GM12878 (cell line): ENCODE data around the gene RIMBP2. TPM values are rescaled to one million over a fixed set of nuclear protein-coding genes. Genes with fewer than 3 reads are reported as not detected.

Source experiments
- ATAC-seq: fragments of 200-7000 bp; cut with Tn5 transposase; 3 replicates; pipeline ENCODE4 v1.9.1; 2020; ENCODE audit warnings: mild to moderate bottlenecking, moderate library complexity
- BruUV-seq: library from RNA; stranded (reverse); fragments of 400-500 nt; replicated peaks from 2 replicates; lab custom pipeline; 2021; lab: Mats Ljungman, UMichigan
- CTCF ChIA-PET: fragments of 300-600 bp; sonication (Branson Sonifier 250); formaldehyde crosslinking; extraction: SDS; loops from one replicate; lab custom pipeline; 2021; ENCODE audit warnings: inconsistent platforms; lab: Yijun Ruan, JAX
- POLR2A ChIA-PET: fragments of 350-600 bp; formaldehyde crosslinking; extraction: SDS; loops from one replicate; lab custom pipeline; 2021; ENCODE audit warnings: inconsistent platforms; lab: Charles Lee
- RAD21 ChIA-PET: fragments of 300-600 bp; sonication (Branson Sonifier 250); formaldehyde crosslinking; loops from one replicate; lab custom pipeline; 2023; ENCODE audit warnings: antibody characterized with exemption; ENCODE audit not compliant: unreplicated experiment; lab: Charles Lee
- SMC1A ChIA-PET: fragments of 300-600 bp; sonication (Branson Sonifier 250); formaldehyde crosslinking; loops from one replicate; lab custom pipeline; 2023; ENCODE audit not compliant: unreplicated experiment, uncharacterized antibody; lab: Charles Lee
- DNase-seq: peaks from one replicate; pipeline ENCODE4 v3.0.0-alpha.2; 2011; ENCODE audit warnings: low read depth, low spot score
- FAIRE-seq: peaks from 3 replicates; lab custom pipeline; 2011; peaks lifted over from hg19 to GRCh38; lab: Jason Lieb, UNC
- H2AFZ ChIP-seq: 2 replicates; pipeline ENCODE4 v1.6.0; 2011; ENCODE audit warnings: low read depth, low read length, control low read depth; ENCODE audit not compliant: control insufficient read depth
- H3K27ac ChIP-seq: 2 replicates; pipeline ENCODE4 v1.5.1; 2011; ENCODE audit warnings: control low read depth; ENCODE audit not compliant: control insufficient read depth, insufficient read depth
- H3K27me3 ChIP-seq, 2 experiments: replicated peaks in 1 of 2; 2 replicates each; pipeline versions ENCODE4 v1.6.0 to v1.6.1; 2011; ENCODE audit warnings: low read length in 1 of 2; ENCODE audit not compliant: control insufficient read depth in 2 of 2, insufficient read depth in 2 of 2
- H3K36me3 ChIP-seq, 2 experiments: 2 replicates each; pipeline ENCODE4 v1.5.1; 2011; ENCODE audit warnings: low read length in 1 of 2; ENCODE audit not compliant: control insufficient read depth in 2 of 2, insufficient read depth in 2 of 2
- H3K4me1 ChIP-seq: 2 replicates; pipeline ENCODE4 v1.6.1; 2011; ENCODE audit warnings: mild to moderate bottlenecking, low read length, moderate library complexity, mixed read lengths; ENCODE audit not compliant: control insufficient read depth, insufficient read depth
- H3K4me2 ChIP-seq: 2 replicates; pipeline ENCODE4 v1.6.0; 2011; ENCODE audit warnings: control low read depth; ENCODE audit not compliant: control insufficient read depth, insufficient read depth
- H3K4me3 ChIP-seq: fragments of 200-600 bp; sonication (generic); 2 replicates; pipeline ENCODE4 v1.5.1; 2016
- H3K79me2 ChIP-seq: 2 replicates; pipeline ENCODE4 v1.6.0; 2011; ENCODE audit warnings: low read length; ENCODE audit not compliant: control insufficient read depth, insufficient read depth
- H3K9ac ChIP-seq: 2 replicates; pipeline ENCODE4 v1.8.0; 2011; ENCODE audit warnings: low read length, control low read depth, mixed read lengths; ENCODE audit not compliant: control insufficient read depth, insufficient read depth
- H3K9me3 ChIP-seq: replicated peaks from 3 replicates; pipeline ENCODE4 v1.5.1; 2011; ENCODE audit warnings: mild to moderate bottlenecking, low read length; ENCODE audit not compliant: control insufficient read depth, insufficient read depth
- H4K20me1 ChIP-seq: 2 replicates; pipeline ENCODE4 v1.6.0; 2011; ENCODE audit not compliant: control insufficient read depth, insufficient read depth
- CEBPB ChIP-seq, 2 experiments: fragments of 150-350 bp in 1 of 2; IDR thresholded peaks; 2 replicates each; pipeline ENCODE4 v1.6.1; 2012 to 2014; ENCODE audit warnings: low read depth in 2 of 2, low read length in 2 of 2, borderline replicate concordance in 1 of 2, inconsistent platforms in 1 of 2
- CHD2 ChIP-seq: IDR thresholded peaks from 2 replicates; pipeline ENCODE4 v1.6.1; 2011; ENCODE audit warnings: low read depth, low read length, improper control_type of control experiment, borderline replicate concordance
- HDGF ChIP-seq: fragments of 450-650 bp; IDR thresholded peaks from 2 replicates; pipeline ENCODE4 v1.6.1; 2016; ENCODE audit warnings: antibody characterized with exemption
- TCF12 ChIP-seq: IDR thresholded peaks from 2 replicates; pipeline ENCODE4 v1.6.1; 2011; ENCODE audit warnings: low read depth, mild to moderate bottlenecking, low read length
- TCF3 ChIP-seq: IDR thresholded peaks from 2 replicates; pipeline ENCODE4 v1.6.1; 2012; ENCODE audit warnings: low read depth, mild to moderate bottlenecking, low read length, borderline replicate concordance; ENCODE audit not compliant: insufficient read depth
- WGBS: methylation state at CpG from one replicate; pipeline ENCODE4 v1.1.6; 2016; ENCODE audit warnings: low lambda C conversion rate; ENCODE audit not compliant: insufficient replicate concordance, insufficient coverage; ENCODE audit errors: missing lambda C conversion rate; 5-methylcytosine and 5-hydroxymethylcytosine counted together
- in situ Hi-C: fragments of 300-500 bp; cut with MboI; formaldehyde crosslinking; loops from 9 replicates; pipeline ENCODE4 v1.14.3; 2018; ENCODE audit warnings: mixed read lengths
- intact Hi-C: fragments of 100-400 bp; cut with micrococcal nuclease; formaldehyde crosslinking; loops from one replicate; pipeline ENCODE4 v1.14.2; 2022; ENCODE audit not compliant: unreplicated experiment
- polyA plus RNA-seq, 11 experiments: library from polyadenylated mRNA; depleted of rRNA in 4 of 11; unstranded in 6 of 11; stranded (reverse) in 5 of 11; fragments of >200 nt; fragmentation: Nextera tagmentation in 4 of 11; fragmentation: Illumina TruSeq in 1 of 11; extraction: Ambion mirVana in 4 of 11; extraction: Trizol in 1 of 11; gene quantifications; 1 replicate in 1 of 11; 2 replicates in 10 of 11; pipeline versions ENCODE4 v1.2.1 to v1.2.3, GENCODE V29; 2011 to 2016; ENCODE audit warnings: inconsistent platforms in 2 of 11, missing spikeins in 2 of 11, low read depth in 1 of 11
- total RNA-seq, 4 experiments: library from RNA; depleted of rRNA in 3 of 4; stranded (reverse); fragments of >200 nt in 3 of 4; fragmentation: Illumina TruSeq in 1 of 4; extraction: Trizol in 1 of 4; gene quantifications; 2 replicates each; pipeline versions ENCODE4 v1.2.1 to v1.2.3, GENCODE V29; 2013 to 2021
- TF ChIP-seq, protein P1 (sequence below): fragments of 450-650 bp; IDR thresholded peaks from 2 replicates; pipeline ENCODE4 v1.6.1; 2017; ENCODE audit warnings: mild to moderate bottlenecking
- TF ChIP-seq, protein P2 (sequence below): IDR thresholded peaks from 2 replicates; pipeline ENCODE4 v1.6.1; 2012; ENCODE audit warnings: low read depth, low read length, improper control_type of control experiment
- TF ChIP-seq, protein P3 (sequence below): fragments of 450-650 bp; IDR thresholded peaks from 2 replicates; pipeline ENCODE4 v1.6.1; 2017; ENCODE audit warnings: borderline replicate concordance
- TF ChIP-seq, protein P4 (sequence below): fragments of 450-650 bp; IDR thresholded peaks from 2 replicates; pipeline ENCODE4 v1.6.1; 2017; ENCODE audit warnings: low read depth, mild to moderate bottlenecking, moderate library complexity
- TF ChIP-seq, protein P5 (sequence below): fragments of 450-650 bp; IDR thresholded peaks from 2 replicates; pipeline ENCODE4 v1.6.1; 2016; ENCODE audit warnings: mild to moderate bottlenecking

Gene RIMBP2
- total and polyA plus RNA-seq, 10 of the 15 experiments (the other 5 are each of a cell fraction or from before 2014, with no cell fraction given) = 0.04 to 2.9 (median 0.07) TPM; not detected in 1

DNA sequence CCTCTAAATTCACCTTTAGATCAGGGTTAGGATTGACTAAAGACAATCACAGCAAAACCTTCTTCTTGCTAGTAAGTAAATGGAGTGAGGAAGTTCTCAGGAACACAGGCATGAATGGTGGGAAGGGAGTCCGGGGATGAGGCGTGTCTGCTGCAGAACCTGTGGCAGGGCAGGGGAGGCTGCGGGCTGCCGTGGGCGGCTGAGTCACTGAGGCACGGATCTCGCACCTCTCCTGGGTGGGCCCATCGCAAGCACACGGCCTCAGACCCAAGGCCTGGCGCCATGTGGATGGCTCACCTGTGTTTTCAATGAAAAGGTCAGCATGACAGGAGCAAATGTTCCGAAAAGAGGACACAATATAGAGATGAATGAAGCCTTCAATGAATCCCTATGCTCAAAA, 293.0 kb downstream of the RIMBP2 start (continued):
- TF ChIP-seq, protein P1, sequence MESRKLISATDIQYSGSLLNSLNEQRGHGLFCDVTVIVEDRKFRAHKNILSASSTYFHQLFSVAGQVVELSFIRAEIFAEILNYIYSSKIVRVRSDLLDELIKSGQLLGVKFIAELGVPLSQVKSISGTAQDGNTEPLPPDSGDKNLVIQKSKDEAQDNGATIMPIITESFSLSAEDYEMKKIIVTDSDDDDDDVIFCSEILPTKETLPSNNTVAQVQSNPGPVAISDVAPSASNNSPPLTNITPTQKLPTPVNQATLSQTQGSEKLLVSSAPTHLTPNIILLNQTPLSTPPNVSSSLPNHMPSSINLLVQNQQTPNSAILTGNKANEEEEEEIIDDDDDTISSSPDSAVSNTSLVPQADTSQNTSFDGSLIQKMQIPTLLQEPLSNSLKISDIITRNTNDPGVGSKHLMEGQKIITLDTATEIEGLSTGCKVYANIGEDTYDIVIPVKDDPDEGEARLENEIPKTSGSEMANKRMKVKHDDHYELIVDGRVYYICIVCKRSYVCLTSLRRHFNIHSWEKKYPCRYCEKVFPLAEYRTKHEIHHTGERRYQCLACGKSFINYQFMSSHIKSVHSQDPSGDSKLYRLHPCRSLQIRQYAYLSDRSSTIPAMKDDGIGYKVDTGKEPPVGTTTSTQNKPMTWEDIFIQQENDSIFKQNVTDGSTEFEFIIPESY = no peak
- TF ChIP-seq CHD2 = no peak
- TF ChIP-seq, protein P2, sequence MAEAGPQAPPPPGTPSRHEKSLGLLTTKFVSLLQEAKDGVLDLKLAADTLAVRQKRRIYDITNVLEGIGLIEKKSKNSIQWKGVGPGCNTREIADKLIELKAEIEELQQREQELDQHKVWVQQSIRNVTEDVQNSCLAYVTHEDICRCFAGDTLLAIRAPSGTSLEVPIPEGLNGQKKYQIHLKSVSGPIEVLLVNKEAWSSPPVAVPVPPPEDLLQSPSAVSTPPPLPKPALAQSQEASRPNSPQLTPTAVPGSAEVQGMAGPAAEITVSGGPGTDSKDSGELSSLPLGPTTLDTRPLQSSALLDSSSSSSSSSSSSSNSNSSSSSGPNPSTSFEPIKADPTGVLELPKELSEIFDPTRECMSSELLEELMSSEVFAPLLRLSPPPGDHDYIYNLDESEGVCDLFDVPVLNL = no peak
- TF ChIP-seq TCF12 = no peak
- TF ChIP-seq, protein P3, sequence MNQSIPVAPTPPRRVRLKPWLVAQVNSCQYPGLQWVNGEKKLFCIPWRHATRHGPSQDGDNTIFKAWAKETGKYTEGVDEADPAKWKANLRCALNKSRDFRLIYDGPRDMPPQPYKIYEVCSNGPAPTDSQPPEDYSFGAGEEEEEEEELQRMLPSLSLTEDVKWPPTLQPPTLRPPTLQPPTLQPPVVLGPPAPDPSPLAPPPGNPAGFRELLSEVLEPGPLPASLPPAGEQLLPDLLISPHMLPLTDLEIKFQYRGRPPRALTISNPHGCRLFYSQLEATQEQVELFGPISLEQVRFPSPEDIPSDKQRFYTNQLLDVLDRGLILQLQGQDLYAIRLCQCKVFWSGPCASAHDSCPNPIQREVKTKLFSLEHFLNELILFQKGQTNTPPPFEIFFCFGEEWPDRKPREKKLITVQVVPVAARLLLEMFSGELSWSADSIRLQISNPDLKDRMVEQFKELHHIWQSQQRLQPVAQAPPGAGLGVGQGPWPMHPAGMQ = no peak

DNA sequence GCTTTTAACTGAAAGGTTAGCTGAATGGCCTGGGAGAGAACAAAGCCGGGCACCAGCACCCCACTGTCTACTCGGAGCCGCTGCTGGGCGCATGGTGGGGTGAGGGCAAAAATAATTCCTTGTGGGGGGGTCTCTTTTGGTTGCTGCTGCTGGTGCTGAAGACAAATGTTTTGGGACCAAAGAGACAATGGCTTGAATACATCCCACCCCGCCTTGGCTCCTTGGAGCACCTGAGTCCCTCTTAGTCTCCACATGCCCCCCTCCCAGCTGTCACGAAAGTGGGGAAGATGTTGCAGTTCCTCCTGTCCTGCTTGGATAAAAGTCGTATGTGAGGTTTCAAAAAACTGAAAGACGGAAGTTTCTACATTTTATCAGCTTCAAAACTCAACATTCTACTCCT, 293.4 kb downstream of the RIMBP2 start:
- WGBS = 35% methylated on average over 8 of the region's 8 CpGs
- no peak overlapping the region for H2AFZ ChIP-seq
- in situ Hi-C loops = no loop called here
- H3K9me3 ChIP-seq = no peaks in the 10 kb centered on the region; the same call in 2 of the 3 replicates
- TF ChIP-seq CEBPB (IDR thresholded peaks at IDR 0.05; ENCODE audit: borderline replicate concordance in 1 of 2, low read depth in 2 of 2, low read length in 2 of 2) (no peak), HDGF (no peak), TCF3 (no peak)
- TF ChIP-seq, protein P4, sequence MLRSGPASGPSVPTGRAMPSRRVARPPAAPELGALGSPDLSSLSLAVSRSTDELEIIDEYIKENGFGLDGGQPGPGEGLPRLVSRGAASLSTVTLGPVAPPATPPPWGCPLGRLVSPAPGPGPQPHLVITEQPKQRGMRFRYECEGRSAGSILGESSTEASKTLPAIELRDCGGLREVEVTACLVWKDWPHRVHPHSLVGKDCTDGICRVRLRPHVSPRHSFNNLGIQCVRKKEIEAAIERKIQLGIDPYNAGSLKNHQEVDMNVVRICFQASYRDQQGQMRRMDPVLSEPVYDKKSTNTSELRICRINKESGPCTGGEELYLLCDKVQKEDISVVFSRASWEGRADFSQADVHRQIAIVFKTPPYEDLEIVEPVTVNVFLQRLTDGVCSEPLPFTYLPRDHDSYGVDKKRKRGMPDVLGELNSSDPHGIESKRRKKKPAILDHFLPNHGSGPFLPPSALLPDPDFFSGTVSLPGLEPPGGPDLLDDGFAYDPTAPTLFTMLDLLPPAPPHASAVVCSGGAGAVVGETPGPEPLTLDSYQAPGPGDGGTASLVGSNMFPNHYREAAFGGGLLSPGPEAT = no peak
- TF ChIP-seq, protein P5, sequence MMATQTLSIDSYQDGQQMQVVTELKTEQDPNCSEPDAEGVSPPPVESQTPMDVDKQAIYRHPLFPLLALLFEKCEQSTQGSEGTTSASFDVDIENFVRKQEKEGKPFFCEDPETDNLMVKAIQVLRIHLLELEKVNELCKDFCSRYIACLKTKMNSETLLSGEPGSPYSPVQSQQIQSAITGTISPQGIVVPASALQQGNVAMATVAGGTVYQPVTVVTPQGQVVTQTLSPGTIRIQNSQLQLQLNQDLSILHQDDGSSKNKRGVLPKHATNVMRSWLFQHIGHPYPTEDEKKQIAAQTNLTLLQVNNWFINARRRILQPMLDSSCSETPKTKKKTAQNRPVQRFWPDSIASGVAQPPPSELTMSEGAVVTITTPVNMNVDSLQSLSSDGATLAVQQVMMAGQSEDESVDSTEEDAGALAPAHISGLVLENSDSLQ = no peak
- TF ChIP-seq, protein P2 = no peak
- BruUV-seq = no TSS peak
- ChIA-PET CTCF (interaction anchor here (1.0 kb wide), 1 partner anchor 185 kb away, joined by 3 read pairs; no protein-coding TSS in a partner anchor), POLR2A (no interaction called here), SMC1A (no interaction called here), RAD21 (no interaction called here)
- DNase-seq (no peak), ATAC-seq (no peak), FAIRE-seq (no peak)
- H3K27ac ChIP-seq = no peak overlapping the region
- no peaks in the 10 kb centered on the region for H3K27me3 ChIP-seq
- H3K79me2 ChIP-seq = no peaks in the 10 kb centered on the region
- no peaks in the 10 kb centered on the region for H3K36me3 ChIP-seq
- no peak overlapping the region for H3K9ac ChIP-seq
- H3K4me2 ChIP-seq = no peak overlapping the region
- no peak overlapping the region for H3K4me3 ChIP-seq
- no peaks in the 10 kb centered on the region for H3K4me1 ChIP-seq
- intact Hi-C loops = no loop called here
- H4K20me1 ChIP-seq = no peaks in the 10 kb centered on the region
